AG04449 (cell line): ENCODE data around the gene ATP2B2.

ENCODE experiments used
- CTCF ChIA-PET: fragments of 350-600 bp; formaldehyde crosslinking; extraction: SDS; loops from one replicate; lab custom pipeline; 2021; ENCODE audit warnings: antibody characterized with exemption; lab: Yijun Ruan, JAX
- POLR2A ChIA-PET: fragments of 400-600, 350-600 bp; formaldehyde crosslinking; extraction: SDS; loops from one replicate; lab custom pipeline; 2020; ENCODE audit warnings: antibody characterized with exemption, inconsistent platforms; lab: Yijun Ruan, JAX
- DNase-seq: peaks from one replicate; pipeline ENCODE4 v3.0.0-alpha.2; 2010; ENCODE audit warnings: low read depth, low spot score
- H3K4me3 ChIP-seq: 2 replicates; pipeline ENCODE4 v1.5.1; 2011; ENCODE audit warnings: low read depth, mild to moderate bottlenecking, control low read depth, low read length
- TF ChIP-seq, protein P1 (sequence below): IDR thresholded peaks from one replicate; pipeline ENCODE4 v1.5.1; 2011; ENCODE audit warnings: mild to moderate bottlenecking, moderate library complexity, low read length, control low read depth, inconsistent platforms; ENCODE audit not compliant: insufficient read depth; ENCODE audit errors: missing control alignments

ATP2B2 gene

DNA sequence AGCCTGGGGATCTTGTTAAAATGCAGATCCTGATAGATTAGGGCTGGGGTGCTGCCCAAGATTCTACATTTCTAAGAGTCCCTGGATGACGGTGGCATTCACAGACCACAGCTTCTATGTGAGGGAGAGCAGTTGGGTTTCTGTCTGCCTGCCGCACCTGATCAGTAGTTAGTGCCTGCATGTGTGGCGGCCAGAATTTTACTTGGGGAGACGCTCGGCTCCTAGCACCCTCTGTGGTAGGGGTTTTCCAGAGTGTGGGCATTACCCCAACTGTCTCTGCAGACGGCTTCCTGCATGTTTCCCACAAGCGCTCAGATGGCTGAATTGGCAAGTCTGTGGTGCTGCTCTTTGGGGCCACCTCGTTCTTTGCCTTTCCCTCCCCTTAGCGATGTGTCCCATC, 220.9 kb downstream of the ATP2B2 start:
- ChIA-PET CTCF (interaction anchor here (1.4 to 3.5 kb wide), 3 partner anchors 9 to 22 kb away, joined by 3 to 28 read pairs (median 6); no protein-coding TSS in a partner anchor), POLR2A (no interaction called here)
- no peak overlapping the region for H3K4me3 ChIP-seq
- DNase-seq: no peak
- TF ChIP-seq, protein P1, sequence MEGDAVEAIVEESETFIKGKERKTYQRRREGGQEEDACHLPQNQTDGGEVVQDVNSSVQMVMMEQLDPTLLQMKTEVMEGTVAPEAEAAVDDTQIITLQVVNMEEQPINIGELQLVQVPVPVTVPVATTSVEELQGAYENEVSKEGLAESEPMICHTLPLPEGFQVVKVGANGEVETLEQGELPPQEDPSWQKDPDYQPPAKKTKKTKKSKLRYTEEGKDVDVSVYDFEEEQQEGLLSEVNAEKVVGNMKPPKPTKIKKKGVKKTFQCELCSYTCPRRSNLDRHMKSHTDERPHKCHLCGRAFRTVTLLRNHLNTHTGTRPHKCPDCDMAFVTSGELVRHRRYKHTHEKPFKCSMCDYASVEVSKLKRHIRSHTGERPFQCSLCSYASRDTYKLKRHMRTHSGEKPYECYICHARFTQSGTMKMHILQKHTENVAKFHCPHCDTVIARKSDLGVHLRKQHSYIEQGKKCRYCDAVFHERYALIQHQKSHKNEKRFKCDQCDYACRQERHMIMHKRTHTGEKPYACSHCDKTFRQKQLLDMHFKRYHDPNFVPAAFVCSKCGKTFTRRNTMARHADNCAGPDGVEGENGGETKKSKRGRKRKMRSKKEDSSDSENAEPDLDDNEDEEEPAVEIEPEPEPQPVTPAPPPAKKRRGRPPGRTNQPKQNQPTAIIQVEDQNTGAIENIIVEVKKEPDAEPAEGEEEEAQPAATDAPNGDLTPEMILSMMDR: no peak

DNA sequence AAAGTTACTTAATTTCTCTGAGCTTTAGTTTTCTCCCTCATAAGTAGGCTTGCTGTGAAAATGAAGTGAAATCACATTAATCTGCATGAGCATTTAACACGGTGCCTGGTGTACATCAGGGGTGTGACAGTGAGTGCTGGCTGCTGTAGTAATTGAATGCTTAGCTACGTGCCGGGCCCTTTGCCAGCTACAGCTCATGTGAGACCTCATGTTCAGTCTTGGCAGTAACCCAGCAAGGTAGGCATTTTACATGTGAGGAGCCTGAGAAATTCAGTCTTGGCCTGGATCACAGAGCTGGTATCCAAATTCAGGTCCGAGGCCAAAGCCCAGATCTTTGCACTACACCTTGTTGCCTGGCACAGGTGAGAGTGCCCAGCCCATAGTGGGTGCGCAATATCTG, 221.7 kb downstream of the ATP2B2 start:
- TF ChIP-seq, protein P1: no peak

DNA sequence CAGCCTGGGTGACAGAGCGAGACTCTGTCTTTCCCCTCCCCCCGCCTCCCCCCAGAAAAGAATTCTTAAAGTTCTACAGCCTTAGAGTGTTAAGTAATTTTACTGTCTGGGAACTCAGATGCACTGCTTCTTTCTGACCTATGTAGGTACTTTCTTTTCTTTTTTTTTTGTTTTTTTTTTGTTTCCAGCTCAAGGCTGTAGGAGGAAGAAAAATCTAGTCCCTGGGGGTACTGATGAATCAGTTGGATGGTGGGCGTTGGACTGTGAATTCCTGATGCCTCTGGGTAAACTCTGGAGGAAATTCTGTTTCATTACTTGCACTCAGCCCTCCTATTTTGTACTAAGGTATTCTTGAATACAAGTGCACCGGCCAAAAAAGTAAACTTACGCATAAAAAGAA, 223.4 kb downstream of the ATP2B2 start:
- CTCF ChIA-PET: interaction anchor here (0.9 kb wide), 1 partner anchor 11 kb away, joined by 4 read pairs; the partner anchor contains the start of gene GHRL
- TF ChIP-seq, protein P1: no peak
- no peak overlapping the region for H3K4me3 ChIP-seq
- no peak for DNase-seq
- POLR2A ChIA-PET: no interaction called here

More for the DNA sequence above, 221.7 kb downstream of the ATP2B2 start:
- CTCF ChIA-PET: interaction anchor here (1.0 to 1.5 kb wide), 4 partner anchors 10 to 455 kb away, joined by 3 to 6 read pairs (median 4); no protein-coding TSS in a partner anchor
- POLR2A ChIA-PET: no interaction called here
- no peak for DNase-seq
- no peak overlapping the region for H3K4me3 ChIP-seq

DNA sequence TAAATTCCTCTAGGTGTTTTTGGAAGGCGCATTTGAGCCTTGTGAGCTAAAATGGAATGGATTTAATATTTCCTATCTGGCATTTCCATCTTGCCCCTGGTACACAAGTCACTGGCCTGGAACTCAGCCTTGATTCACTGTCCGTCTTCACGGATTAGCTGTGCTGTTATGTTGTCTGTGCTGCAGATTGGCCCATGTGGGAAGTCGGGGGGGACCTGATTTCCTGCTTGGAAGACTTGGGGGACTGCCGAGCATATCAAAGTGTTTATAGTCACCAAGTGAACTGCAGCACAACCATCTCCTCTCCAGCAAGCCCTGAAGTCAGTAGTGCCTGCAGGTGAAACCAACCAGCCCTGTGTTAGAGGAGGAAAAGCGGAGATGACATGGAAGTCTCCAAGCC, 224.8 kb downstream of the ATP2B2 start:
- TF ChIP-seq, protein P1: no peak
- CTCF ChIA-PET: no interaction called here
- no peak overlapping the region for H3K4me3 ChIP-seq
- DNase-seq: no peak
- POLR2A ChIA-PET: no interaction called here

DNA sequence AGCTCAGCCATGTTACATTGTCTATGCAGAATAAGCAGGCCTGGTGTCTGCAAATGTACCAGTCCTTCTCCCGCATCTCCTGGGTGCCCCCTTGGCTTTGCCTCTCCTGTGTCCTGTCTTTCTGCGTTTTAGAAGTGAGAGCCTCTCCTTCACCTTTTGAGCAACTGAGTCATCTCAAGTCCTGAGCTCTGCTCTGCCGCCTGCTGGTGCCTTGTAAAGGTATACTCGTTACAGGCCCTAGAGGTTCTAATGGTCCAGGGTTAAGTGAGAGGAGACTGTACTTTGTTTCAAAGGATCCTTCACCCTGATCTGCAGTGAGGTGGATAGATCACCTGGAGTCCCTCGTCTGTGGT, 225.2 kb downstream of the ATP2B2 start:
- TF ChIP-seq, protein P1: no peak
- ChIA-PET CTCF (no interaction called here), POLR2A (no interaction called here)
- no peak for DNase-seq
- H3K4me3 ChIP-seq: no peak overlapping the region

DNA sequence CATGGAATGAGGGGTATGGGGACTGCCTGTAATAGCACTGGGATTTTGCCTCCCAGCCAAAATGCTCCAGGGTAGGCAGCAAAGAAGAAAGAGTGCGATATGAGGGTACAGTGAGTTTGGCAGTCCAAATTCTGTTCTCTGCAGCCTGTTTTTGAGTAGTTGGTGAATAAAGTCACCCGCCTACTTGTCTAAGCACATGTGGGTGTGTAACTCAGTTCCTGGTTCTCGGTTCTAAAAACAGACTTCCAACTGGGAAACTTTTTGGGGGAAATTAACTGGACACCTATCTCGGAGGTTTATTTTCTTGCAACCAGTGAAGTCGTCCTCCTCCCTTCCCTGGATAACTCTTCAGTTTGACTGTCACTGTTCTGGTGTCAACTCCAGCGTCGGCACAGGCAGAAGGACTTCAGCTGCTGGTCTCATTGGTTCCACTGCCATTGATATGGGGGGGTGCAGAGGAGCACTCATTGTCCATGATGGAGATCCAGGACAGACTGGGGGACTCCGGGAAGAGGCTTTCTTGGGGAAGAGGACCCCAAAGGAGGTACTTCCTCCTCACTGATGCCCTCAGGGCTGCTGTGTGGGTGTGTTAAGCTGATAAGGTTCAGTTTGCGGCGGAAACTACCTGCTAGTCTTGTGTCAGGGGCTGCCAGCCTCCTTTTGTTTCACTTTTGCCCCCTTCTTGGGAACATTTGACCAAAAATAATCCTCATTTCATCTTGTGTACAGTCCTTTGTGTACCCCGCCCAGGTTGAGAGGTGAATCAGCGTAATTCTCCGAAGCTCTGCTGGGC, 225.8 kb downstream of the ATP2B2 start:
- ChIA-PET POLR2A (no interaction called here), CTCF (no interaction called here)
- no peak overlapping the region for H3K4me3 ChIP-seq
- TF ChIP-seq, protein P1: no peak
- DNase-seq: no peak
